ENCODE results near the gene HOXC9. TPM values are rescaled to one million over a fixed set of nuclear protein-coding genes. Genes with fewer than 3 reads are reported as not detected.

HOXC9 gene
- total RNA-seq, 1 experiment from 2014 or later: 3.8 TPM

GRCh38 chr12:54010053-54010971 is 10.4 kb downstream of the HOXC9 start:
- no peak for DNase-seq (ENCODE audit: extremely low read depth, low read depth)

GRCh38 chr12:54010972-54011664 is 11.2 kb downstream of the HOXC9 start:
- no peak for DNase-seq (ENCODE audit: extremely low read depth, low read depth)

- no peak for DNase-seq (ENCODE audit: extremely low read depth, low read depth)
Measured at GRCh38 chr12:54011665-54012532, 11.9 kb downstream of the HOXC9 start.

GRCh38 chr12:54012631-54013409 is 12.9 kb downstream of the HOXC9 start:
- no peak for DNase-seq (ENCODE audit: extremely low read depth, low read depth)

- DNase-seq (ENCODE audit: extremely low read depth, low read depth): no peak
Measured at GRCh38 chr12:54014377-54015017, 14.5 kb downstream of the HOXC9 start.

- DNase-seq (ENCODE audit: extremely low read depth, low read depth): no peak
Measured at GRCh38 chr12:54015018-54015931, 15.3 kb downstream of the HOXC9 start.

- DNase-seq (ENCODE audit: extremely low read depth, low read depth): no peak
Measured at GRCh38 chr12:54016051-54016450, 16.1 kb downstream of the HOXC9 start.

GRCh38 chr12:54016478-54016964 is 16.6 kb downstream of the HOXC9 start:
- DNase-seq (ENCODE audit: extremely low read depth, low read depth): peak; percentile 35

GRCh38 chr12:54017027-54017788 is 17.2 kb downstream of the HOXC9 start:
- peak; percentile 17 for DNase-seq (ENCODE audit: extremely low read depth, low read depth)

- peak; percentile 75 for DNase-seq (ENCODE audit: extremely low read depth, low read depth)
Measured at GRCh38 chr12:54017878-54018467, 18.0 kb downstream of the HOXC9 start.

GRCh38 chr12:54018468-54018984 is 18.6 kb downstream of the HOXC9 start:
- no peak for DNase-seq (ENCODE audit: extremely low read depth, low read depth)

- no peak for DNase-seq (ENCODE audit: extremely low read depth, low read depth)
Measured at GRCh38 chr12:54019091-54019811, 19.3 kb downstream of the HOXC9 start.

GRCh38 chr12:54019924-54020590 is 20.1 kb downstream of the HOXC9 start:
- no peak for DNase-seq (ENCODE audit: extremely low read depth, low read depth)

GRCh38 chr12:54020591-54021405 is 20.8 kb downstream of the HOXC9 start:
- no peak for DNase-seq (ENCODE audit: extremely low read depth, low read depth)

Measured in NCI-H460 (cell line).